Measurements from ENCODE around the gene CDC73.

- TF ChIP-seq GATA2 (IDR thresholded peaks at IDR 0.05; ENCODE audit: low read depth, low read length) = no peak
- TF ChIP-seq GATA3 (IDR thresholded peaks at IDR 0.05; ENCODE audit: low read depth, low read length) = no peak
Observed at GRCh38 chr1:193181536-193181935, 59.7 kb downstream of the CDC73 start.
